ENCODE data around the gene ARMS2.

ARMS2 gene, protein sequence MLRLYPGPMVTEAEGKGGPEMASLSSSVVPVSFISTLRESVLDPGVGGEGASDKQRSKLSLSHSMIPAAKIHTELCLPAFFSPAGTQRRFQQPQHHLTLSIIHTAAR

GRCh38 chr10:122454603-122455080 lies at the start of gene ARMS2:
Gene ARMS2 (plus strand): TSS chr10:122454653. CDS start chr10:122454728, 75 bp downstream.
- FAIRE-seq (no peak), DNase-seq (ENCODE audit: insufficient read length, low spot score) (no peak)

DNA sequence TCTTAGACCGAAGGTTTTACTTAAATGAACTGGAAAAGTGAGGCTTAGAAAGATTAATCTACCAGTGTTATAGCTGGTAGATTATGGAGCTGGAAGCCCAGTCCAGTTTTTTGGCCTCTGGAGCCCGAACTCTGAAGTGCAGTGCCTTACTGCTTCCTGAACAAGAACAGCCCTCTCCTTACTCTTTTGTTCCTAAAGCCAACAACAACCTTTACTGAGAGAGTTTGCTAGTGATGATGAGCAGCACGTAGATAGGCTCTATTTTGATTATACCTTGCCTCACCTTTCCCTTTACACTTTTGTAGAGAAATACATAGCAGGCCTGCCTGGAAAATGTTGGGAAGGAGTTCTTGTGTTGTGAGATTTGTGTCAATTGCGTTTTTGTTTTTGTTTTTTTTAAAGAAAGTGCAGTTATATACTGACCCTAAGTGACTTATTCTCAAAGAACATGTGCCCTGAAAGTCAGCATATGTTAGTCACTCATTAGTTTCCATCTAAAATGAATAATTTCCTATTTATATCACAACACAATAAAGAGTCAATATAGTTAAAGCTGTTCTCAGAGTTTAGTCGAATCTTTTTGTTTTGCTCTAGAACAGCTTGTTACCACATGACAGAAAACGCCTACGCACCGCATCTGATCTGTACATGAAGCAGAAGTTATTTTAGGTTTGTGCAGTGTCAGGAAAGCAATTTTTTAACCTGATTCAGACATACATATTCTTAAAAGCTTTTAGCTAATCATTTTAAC lies 46.9 kb upstream of the ARMS2 start:
- no peak for DNase-seq (ENCODE audit: insufficient read length, low spot score)
- no peak for FAIRE-seq

GRCh38 chr10:122413327-122413726 lies 41.1 kb upstream of the ARMS2 start:
- FAIRE-seq (no peak), DNase-seq (ENCODE audit: insufficient read length, low spot score) (no peak)

DNA sequence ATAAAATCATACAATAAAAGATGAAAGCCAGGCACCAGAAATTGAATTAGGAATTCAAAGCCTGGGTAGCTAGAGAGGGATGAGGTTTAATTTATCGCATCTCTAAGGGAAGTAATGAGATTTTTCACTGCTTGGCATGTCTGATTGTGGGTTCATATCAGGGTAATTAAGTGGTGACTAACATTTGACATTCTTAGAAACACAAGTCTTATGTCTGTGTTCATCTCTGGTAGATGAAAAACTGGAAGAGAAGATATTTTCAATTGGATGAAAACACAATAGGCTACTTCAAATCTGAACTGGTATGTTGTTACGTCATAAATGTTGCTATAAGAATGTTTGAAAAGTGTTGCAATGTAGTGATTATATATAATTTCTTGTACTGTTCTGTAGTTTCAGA lies 36.8 kb upstream of the ARMS2 start:
- FAIRE-seq, result no peak

GRCh38 chr10:122419016-122419415 lies 35.4 kb upstream of the ARMS2 start:
- FAIRE-seq (no peak), DNase-seq (ENCODE audit: insufficient read length, low spot score) (no peak)

More for the DNA sequence above, 36.8 kb upstream of the ARMS2 start:
- no peak for DNase-seq (ENCODE audit: insufficient read length, low spot score)

DNA sequence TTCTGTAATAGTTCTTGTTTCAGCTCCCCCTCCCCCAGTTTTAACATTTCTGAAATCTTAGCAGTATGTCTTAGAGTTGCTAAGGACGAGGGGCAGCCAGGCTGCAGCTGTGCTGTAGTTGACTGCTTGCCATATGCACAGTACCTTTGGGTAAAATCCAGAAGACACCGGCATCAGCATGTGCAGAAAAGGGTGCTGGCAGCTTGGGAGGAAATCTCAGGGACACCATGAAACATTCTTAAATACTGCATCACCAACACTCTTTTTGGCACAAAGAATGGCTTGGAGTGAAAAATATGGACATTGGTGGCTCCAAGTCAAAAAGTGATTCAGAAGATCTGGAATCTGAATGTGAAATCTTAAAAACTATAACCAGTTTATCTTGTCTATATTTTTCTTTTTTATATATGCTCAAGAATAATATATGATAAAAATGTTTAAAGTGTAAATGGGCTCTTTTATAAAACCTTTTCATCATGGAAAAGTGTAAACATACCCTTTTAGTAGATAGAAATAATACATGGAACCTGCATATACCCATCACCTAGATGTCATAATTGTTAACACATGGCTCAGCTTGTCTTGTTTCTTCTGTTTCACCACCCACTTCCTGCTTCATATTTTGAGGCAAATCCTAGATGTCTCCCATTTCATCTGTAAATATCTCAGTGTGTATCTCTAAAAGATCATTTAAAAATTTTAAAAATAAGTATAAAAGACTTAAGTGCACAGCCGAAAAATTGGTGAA lies 34.4 kb upstream of the ARMS2 start:
- DNase-seq (ENCODE audit: insufficient read length, low spot score), result no peak
- FAIRE-seq, result no peak

DNA sequence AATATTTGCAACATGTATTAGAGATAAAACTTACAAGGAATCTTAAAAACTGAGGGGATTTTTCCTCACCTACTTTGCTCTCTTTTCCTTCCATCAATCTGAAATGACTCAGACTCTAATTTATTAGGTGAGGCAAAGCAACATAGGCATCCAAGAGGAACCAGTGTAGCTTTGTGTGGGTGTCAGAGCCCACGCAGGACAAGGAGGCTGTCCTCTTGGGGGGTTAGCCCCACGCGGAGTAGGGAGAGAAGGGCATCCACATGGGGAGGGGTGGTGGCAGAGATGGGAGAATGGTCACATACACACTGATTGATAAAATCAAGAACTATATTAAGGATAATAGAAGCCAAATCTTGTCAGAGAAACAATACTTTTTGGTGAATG lies 33.8 kb upstream of the ARMS2 start:
- FAIRE-seq (no peak), DNase-seq (ENCODE audit: insufficient read length, low spot score) (no peak)

DNA sequence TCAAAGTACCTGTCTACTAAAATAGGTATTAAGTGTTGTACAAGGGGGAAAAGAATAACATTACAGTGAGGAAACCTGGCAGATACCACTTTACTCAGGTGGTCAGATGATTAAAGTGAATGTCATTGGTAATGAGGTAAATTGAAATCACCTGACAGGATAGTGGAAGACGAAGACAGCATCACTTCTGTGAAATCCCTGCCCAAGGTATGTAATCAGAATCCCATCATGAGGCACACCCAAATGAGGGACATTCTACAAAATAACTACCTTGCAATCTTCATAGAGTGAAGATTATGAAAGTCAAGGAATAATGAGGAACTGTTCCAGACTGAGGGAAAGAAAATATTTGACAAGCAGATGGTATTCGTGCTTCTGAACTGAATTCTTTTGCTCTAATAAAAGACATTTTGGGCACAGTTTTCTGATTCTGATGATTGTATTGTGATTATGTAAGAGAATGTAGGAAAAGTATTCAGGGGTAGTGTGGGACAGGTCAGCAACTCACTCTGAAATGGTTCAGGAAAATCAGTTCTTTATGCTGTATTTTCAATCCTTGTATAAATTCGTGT lies 33.3 kb upstream of the ARMS2 start:
- DNase-seq (ENCODE audit: insufficient read length, low spot score) (no peak), FAIRE-seq (no peak)

DNA sequence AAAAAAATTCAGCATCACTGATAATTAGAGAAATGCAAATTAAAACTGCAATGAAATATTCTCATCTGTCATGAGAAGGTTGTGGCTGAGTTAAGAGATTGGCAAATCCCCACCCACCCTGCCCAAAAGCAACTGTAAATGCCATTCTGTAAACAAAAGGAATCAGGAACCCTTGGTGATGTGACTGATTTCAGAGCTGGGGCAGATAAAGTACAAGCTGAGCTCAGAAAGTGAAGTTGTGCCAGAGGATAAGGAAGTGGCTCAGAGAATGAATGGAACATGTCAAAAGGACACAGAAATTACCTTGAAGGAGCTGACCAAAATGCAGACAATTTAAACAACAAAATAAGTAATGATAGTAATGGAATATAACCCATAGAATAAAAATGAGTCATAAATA lies 32.7 kb upstream of the ARMS2 start:
- DNase-seq (ENCODE audit: insufficient read length, low spot score), result no peak
- no peak for FAIRE-seq

GRCh38 chr10:122422266-122422989 lies 32.0 kb upstream of the ARMS2 start:
- FAIRE-seq, result no peak
- DNase-seq (ENCODE audit: insufficient read length, low spot score), result no peak

GRCh38 chr10:122424059-122424458 lies 30.4 kb upstream of the ARMS2 start:
- FAIRE-seq, result no peak
- no peak for DNase-seq (ENCODE audit: insufficient read length, low spot score)

- DNase-seq (ENCODE audit: insufficient read length, low spot score), result no peak
- no peak for FAIRE-seq
These were observed 27.6 kb upstream of the ARMS2 start for GRCh38 chr10:122426829-122427228.

- FAIRE-seq (no peak), DNase-seq (ENCODE audit: insufficient read length, low spot score) (no peak)
These were observed 27.2 kb upstream of the ARMS2 start for GRCh38 chr10:122427280-122427679.

GRCh38 chr10:122435212-122435827 lies 19.1 kb upstream of the ARMS2 start:
- FAIRE-seq, result no peak

DNA sequence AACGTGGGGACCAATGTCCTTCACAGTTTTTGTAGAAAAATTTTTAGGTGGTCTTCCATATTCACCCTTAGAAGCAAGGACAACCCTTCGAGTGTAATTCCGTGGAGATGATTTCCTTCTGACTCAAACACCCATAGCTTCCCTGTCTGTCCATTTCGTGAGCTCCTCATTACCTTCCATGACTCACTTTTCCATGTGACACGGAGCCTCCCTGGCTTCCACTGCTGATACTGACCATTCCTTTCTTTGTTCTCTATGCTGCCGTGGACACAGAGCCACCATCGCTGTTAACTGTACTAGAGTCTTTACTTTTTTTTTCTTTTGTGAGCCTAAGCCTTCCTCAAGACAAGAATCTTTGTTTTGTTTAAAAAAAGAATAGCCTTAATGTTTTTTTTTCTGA lies 12.5 kb upstream of the ARMS2 start:
- peak; percentile 37 for DNase-seq (ENCODE audit: insufficient read length, low spot score)
- no peak for FAIRE-seq

More at GRCh38 chr10:122435212-122435827, 19.1 kb upstream of the ARMS2 start:
- DNase-seq (ENCODE audit: insufficient read length, low spot score), result peak; percentile 7

- DNase-seq (ENCODE audit: insufficient read length, low spot score) (no peak), FAIRE-seq (no peak)
These were observed 9.0 kb upstream of the ARMS2 start for GRCh38 chr10:122445469-122445868.

DNA sequence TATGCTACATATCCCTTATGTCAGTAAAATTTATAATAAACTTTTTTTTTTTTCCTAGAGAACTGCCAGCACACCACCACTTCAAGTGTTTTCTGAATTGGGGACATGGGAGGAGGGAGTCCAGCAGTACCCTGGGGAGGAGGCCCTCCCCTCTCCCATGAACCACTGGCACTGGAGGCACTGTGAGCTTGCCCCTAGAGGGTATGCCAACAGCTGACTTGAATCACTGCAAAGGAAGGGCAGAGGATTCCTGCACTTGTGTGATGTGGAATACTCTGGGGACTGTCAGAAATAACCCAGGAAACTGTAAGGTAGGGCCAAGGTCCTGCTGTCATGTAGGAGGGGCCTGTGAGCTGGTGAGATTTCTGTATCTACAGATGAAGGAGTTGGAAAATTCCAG lies 8.5 kb upstream of the ARMS2 start:
- no peak for FAIRE-seq
- DNase-seq (ENCODE audit: insufficient read length, low spot score), result no peak

- no peak for FAIRE-seq
- no peak for DNase-seq (ENCODE audit: insufficient read length, low spot score)
These were observed 7.6 kb upstream of the ARMS2 start for GRCh38 chr10:122446668-122447423.

DNA sequence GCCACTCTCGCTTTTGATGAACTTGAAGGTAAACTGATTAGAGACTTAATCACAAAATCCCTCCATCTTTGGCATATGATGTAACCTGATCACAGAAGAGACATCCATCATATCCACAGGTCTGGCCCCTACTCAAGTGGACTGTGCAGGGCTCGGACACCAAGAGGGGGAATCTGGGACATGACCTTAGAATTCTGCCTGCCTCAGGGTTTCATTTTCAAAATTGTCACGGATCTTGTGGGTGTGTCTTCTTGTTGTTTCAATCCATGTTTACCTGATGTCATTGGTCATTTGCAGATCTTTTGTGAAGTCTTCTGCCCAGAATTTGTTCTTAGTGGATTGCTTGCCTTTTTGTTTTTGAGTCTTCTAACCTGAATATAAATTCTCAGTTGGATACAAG lies 5.9 kb upstream of the ARMS2 start:
- FAIRE-seq, result no peak
- no peak for DNase-seq (ENCODE audit: insufficient read length, low spot score)

- FAIRE-seq, result no peak
- no peak for DNase-seq (ENCODE audit: insufficient read length, low spot score)
These were observed 5.3 kb upstream of the ARMS2 start for GRCh38 chr10:122449153-122449552.
